NCI-H82 treated with DMSO at 0.1 percent for 48 hours (cell line): ENCODE measurements around the gene ING5.

Experiments used
- DNase-seq: peaks from one replicate; lab custom pipeline; 2025; ENCODE audit not compliant: unreplicated experiment; lab: John Stamatoyannopoulos, UW

The ING5 gene

GRCh38 chr2:241672243-241673188 lies 29.3 kb upstream of the ING5 start:
- no peak for DNase-seq

DNA sequence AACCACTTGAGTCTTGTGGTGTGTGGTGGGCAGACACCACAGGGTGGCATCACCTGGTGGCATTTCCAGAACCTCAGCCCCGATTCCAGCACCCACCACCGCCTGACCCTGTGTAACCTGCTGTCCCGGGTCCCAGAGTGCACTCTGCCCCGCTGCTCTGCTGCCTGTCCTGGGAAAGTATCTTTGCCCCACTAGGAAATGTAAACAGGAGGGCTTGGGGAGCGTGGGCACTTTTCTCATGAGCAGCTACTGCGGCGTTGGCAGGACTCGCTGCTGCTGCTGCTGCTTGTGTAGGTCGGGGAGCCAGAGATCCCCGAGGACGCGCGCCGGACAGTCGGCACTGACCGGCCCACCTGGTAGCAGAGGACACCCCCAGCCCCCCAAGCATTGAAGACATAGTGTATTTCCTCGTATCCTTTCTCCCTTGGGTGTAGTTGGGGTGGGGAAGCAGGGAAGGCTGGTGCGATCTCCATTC lies 28.6 kb upstream of the ING5 start:
- DNase-seq, result no peak

DNA sequence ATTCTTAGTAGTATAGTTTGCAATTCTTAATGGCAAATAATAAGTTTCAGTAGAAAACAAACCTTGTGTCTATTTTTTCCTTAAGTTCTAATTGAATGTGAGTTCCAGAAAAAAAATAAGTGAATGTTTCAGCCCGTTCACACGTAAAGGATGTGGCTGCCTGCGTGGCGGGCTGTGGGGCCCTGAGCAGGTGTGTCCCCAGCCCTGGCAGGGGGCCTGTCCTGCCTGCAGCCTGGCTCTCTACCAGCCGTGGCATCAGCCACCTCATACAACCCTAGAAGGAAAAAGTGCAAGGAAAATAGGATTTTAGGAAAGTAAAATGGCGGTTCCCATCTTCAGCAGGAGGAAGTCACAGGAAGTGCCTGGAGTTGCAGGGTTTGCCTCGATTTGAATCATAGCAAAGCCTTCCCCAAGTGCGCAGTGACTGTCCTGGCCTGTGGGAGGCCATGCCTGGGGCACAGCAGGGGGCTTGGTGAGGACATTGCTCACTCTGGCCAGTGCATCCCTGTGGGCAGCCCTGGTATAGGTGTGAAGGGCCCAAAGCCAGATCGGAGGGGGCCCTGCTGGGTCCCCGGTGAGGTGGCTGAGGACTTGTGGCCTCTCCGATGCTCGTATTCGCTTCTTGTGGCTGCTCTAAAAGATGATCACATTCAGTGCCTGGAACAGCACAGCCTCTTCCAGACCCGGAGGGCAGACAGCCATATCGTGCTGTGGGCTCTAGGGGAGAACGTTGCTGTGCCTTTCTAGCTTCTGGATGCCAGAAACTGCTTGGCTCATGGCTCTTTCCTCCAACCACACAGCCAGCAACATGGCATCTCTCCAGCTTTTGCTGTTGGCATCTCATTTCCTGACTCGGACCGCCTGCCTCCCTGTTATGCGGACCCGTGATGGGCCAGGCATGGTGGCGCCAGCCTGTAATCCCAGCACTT lies 27.8 kb upstream of the ING5 start:
- no peak for DNase-seq

DNA sequence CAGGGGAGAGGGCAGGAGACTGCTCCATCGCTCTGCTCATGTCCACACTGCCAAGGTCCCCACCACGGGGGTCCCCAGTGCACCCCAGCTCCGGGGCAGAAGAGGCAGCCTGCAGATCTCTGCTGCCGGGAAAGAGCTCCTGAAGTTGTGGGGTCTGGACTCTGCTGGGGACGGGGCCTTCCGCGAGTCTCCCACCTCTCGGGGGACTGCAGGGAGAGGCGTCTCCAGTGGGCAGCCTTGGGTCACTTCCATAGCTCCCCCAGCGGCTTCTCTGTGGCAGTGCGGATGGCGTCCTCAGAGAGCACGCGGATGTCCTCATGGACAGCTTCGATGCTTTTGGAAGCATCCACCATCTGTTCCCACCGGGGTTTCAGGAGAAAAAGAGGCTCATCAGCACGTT lies 26.0 kb upstream of the ING5 start:
- no peak for DNase-seq

GRCh38 chr2:241676665-241677064 lies 25.2 kb upstream of the ING5 start:
- DNase-seq, result no peak

GRCh38 chr2:241677392-241677791 lies 24.4 kb upstream of the ING5 start:
- DNase-seq, result no peak

- DNase-seq, result no peak
These were observed 23.5 kb upstream of the ING5 start for GRCh38 chr2:241678307-241678706.

DNA sequence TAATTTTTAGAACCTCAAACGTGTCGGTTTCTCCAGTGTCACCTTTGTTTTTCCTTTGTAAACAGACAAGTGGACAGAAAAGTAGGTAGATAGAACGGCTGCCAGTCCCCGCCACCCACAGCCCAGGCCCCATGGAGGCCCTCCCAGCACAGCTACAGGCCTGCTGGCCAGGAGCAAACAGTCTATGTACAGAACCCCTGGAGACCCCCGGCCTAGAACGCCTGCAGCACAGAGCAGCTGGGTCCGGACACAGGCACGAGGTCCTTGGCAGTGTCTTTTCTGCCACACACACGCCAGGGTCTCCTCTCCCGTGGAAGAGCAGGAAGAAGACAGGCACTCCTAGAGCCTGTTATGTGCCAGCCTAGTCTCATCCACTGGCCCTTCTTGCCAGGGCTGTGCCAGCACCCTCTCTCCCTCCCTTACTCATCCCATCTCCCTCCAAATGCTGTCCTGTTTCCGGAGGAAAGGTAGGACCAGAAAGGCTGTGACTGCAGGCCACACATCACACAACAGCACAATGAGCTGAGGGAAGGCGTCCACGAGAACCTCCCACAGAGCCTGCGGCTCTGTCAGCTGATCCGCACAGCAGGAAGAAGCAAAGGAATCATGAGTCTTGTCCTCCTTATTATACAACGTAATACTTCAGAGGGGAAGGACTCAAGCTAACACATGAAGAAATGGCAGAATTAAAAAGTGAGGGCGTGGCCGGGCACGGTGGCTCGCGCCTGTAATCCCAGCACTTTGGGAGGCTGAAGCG lies 22.9 kb upstream of the ING5 start:
- DNase-seq, result no peak

- no peak for DNase-seq
These were observed 21.8 kb upstream of the ING5 start for GRCh38 chr2:241680044-241680443.

GRCh38 chr2:241680827-241681599 lies 20.8 kb upstream of the ING5 start:
- no peak for DNase-seq

DNA sequence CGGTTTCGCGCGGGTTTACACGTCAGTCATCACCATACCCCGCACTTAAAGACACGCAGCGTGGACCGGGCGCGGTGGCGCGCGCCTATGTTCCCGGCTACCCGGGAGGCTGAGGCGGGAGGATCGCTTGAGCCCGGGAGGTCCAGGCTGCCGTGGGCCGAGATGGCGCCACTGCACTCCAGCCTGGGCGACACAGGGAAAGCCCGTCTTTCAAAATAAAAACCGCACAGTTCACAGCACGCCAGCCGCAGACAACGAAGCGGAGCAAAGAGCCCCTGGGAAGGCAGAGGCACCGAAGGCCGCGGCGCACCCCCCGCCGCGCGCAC lies 15.6 kb upstream of the ING5 start:
- no peak for DNase-seq

- DNase-seq, result peak; percentile 86
These were observed 15.0 kb upstream of the ING5 start, which contains the start of gene DTYMK for GRCh38 chr2:241686650-241687425. Gene DTYMK (minus strand): TSS chr2:241686815. CDS start chr2:241686783, 32 bp downstream.

DNA sequence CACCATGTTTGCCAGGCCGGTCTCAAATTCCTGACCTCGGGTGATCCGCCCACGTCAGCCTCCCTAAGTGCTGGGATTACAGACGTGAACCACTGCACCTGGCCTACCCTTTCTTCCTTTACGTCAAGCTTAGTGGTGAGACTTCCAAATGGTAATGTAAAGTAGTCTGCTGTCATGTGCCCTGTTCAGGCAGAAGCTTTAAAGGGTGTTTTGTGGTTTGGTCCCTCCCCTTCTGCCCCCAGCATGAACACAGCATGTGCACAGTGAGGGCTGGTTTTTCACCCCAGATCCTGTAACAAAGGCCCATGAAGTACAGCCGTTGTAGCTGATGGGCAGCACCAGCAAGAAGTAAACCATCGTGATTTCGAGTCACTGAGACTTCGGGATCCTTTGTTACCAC lies 12.5 kb upstream of the ING5 start:
- no peak for DNase-seq

- DNase-seq, result no peak
These were observed 11.6 kb upstream of the ING5 start for GRCh38 chr2:241690202-241690717.

- no peak for DNase-seq
These were observed 9.4 kb upstream of the ING5 start for GRCh38 chr2:241692448-241692847.

DNA sequence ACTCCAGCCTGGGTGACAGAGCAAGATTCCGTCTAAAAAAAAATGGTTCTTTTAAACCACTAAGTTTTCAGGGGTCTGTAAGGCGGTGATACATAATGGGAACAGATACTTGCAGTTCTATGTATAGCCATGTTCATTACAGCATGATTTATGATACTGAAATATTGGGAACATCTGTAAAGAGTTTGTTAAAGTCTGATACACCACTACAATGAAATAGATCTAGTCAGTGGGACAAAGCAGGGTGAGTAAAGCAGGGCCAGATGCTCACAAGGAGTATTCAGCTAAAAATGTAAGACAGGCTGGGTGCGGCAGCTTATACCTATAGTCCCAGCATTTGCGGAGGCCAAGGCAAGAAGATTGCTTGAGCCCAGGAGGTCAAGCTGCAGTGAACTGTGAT lies 6.2 kb upstream of the ING5 start:
- no peak for DNase-seq

- peak; percentile 74 for DNase-seq
These were observed 765 bp upstream of the ING5 start for GRCh38 chr2:241701149-241701398.

GRCh38 chr2:241702155-241703031 lies 554 bp downstream of the ING5 start:
- peak; percentile 49 for DNase-seq
